ENCODE data around the gene C20orf141. TPM values are rescaled to one million over a fixed set of nuclear protein-coding genes. Genes with fewer than 3 reads are reported as not detected.

Gene C20orf141
- total RNA-seq, 1 experiment from 2014 or later = not detected

- H3K9ac ChIP-seq (ENCODE audit: extremely low read depth, insufficient read length, low read length) = no peak overlapping the region
- no peak overlapping the region for H2BK20ac ChIP-seq (ENCODE audit: low read depth, low read length, poor library complexity, severe bottlenecking)
- no peak overlapping the region for H3K18ac ChIP-seq (ENCODE audit: insufficient read length, low read depth, low read length)
- no CpG with 5 or more reads among the region's 10 CpGs for WGBS (ENCODE audit: extremely low coverage, insufficient read length, low lambda C conversion rate)
- H3K4me1 ChIP-seq (ENCODE audit: insufficient read depth, low read length) = no peaks in the 10 kb centered on the region
- Mint-ChIP-seq H3K4me3 (no peak overlapping the region), H3K27me3 (ENCODE audit: low read depth) (no peaks in the 10 kb centered on the region; the same call in 1 of the 2 replicates), H3K4me1 (peaks cover 3% of the 10 kb centered on the region in 2 experiments), H3K36me3 (ENCODE audit: insufficient read depth in 1 of 3, low read depth in 3 of 3) (no peaks in the 10 kb centered on the region), H3K27ac (no peak overlapping the region), H3K9me3 (no peaks in the 10 kb centered on the region; a peak in 1 of 5 replicates)
- H3T11ph ChIP-seq (ENCODE audit: low read length) = no peak overlapping the region
- TF ChIP-seq, protein P1, sequence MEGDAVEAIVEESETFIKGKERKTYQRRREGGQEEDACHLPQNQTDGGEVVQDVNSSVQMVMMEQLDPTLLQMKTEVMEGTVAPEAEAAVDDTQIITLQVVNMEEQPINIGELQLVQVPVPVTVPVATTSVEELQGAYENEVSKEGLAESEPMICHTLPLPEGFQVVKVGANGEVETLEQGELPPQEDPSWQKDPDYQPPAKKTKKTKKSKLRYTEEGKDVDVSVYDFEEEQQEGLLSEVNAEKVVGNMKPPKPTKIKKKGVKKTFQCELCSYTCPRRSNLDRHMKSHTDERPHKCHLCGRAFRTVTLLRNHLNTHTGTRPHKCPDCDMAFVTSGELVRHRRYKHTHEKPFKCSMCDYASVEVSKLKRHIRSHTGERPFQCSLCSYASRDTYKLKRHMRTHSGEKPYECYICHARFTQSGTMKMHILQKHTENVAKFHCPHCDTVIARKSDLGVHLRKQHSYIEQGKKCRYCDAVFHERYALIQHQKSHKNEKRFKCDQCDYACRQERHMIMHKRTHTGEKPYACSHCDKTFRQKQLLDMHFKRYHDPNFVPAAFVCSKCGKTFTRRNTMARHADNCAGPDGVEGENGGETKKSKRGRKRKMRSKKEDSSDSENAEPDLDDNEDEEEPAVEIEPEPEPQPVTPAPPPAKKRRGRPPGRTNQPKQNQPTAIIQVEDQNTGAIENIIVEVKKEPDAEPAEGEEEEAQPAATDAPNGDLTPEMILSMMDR (conservative IDR thresholded peaks at IDR 0.05) = no peak
- H4K91ac ChIP-seq (ENCODE audit: insufficient read length, low read depth, low read length) = no peak overlapping the region
- H2BK15ac ChIP-seq (ENCODE audit: low read depth, low read length) = no peak overlapping the region
- H2BK12ac ChIP-seq (ENCODE audit: insufficient read length, low read depth, low read length) = no peak overlapping the region
- no peak overlapping the region for H3K23ac ChIP-seq (ENCODE audit: insufficient read length, low read depth, low read length)
- no peaks in the 10 kb centered on the region for H3K79me2 ChIP-seq (ENCODE audit: insufficient read depth, low read length)
- no peak overlapping the region for H3K56ac ChIP-seq (ENCODE audit: insufficient read length, low read depth, low read length)
- no peaks in the 10 kb centered on the region for H3K79me1 ChIP-seq (ENCODE audit: insufficient read depth, low read depth, low read length, poor library complexity, severe bottlenecking)
- no peaks in the 10 kb centered on the region for H3K9me3 ChIP-seq (ENCODE audit: control insufficient read depth, low read depth, low read length)
- H4K5ac ChIP-seq (ENCODE audit: insufficient read length, low read depth, low read length) = no peak overlapping the region
- H3K27ac ChIP-seq (ENCODE audit: insufficient read length, low read depth, low read length) = no peak overlapping the region
- no peak overlapping the region for H3K14ac ChIP-seq (ENCODE audit: insufficient read depth, low read length)
- H3K23me2 ChIP-seq (ENCODE audit: insufficient read length, low read depth, low read length, poor library complexity, severe bottlenecking) = no peaks in the 10 kb centered on the region
- no peak overlapping the region for H2BK5ac ChIP-seq (ENCODE audit: insufficient read length, low read length)
- no peak overlapping the region for H3K4me2 ChIP-seq (ENCODE audit: insufficient read depth, insufficient read length, low read length)
- no peak overlapping the region for H2AFZ ChIP-seq (ENCODE audit: low read length)
- H4K20me1 ChIP-seq (ENCODE audit: control insufficient read depth, insufficient read depth, insufficient read length) = no peaks in the 10 kb centered on the region
- no peak overlapping the region for H3K4ac ChIP-seq (ENCODE audit: low read depth, low read length)
- no peak overlapping the region for H2AK5ac ChIP-seq (ENCODE audit: insufficient read length, low read length)
- DNase-seq = no peak
- H2BK120ac ChIP-seq (ENCODE audit: low read depth, low read length, poor library complexity, severe bottlenecking) = no peak overlapping the region
- no peak overlapping the region for H4K8ac ChIP-seq (replicated peaks; ENCODE audit: insufficient read length, low read depth, low read length)
- H3K27me3 ChIP-seq (ENCODE audit: insufficient read depth, low read length) = no peaks in the 10 kb centered on the region
Measured at GRCh38 chr20:2851086-2851485, 36.3 kb downstream of the C20orf141 start.
